Spleen (tissue), 7 donors: Measurements from ENCODE around the gene DDTL.

Source experiments
- POLR2A ChIP-seq, 3 donors: fragments of 450-650 bp; IDR thresholded peaks; one replicate each; pipeline ENCODE4 v1.5.1; 2017; ENCODE audit warnings: antibody characterized with exemption in 3 of 3, mild to moderate bottlenecking in 1 of 3
- TF ChIP-seq, protein P1 (sequence below), 11 experiments: fragments of 200-600 bp in 7 of 11; fragments of 450-650 bp in 4 of 11; sonication (generic) in 4 of 11; IDR thresholded peaks in 8 of 11; conservative IDR thresholded peaks in 3 of 11; 1 replicate in 7 of 11; 2 replicates in 4 of 11; pipeline versions ENCODE4 v1.4.0 to v1.8.0; 2016 to 2021; ENCODE audit warnings: antibody characterized with exemption in 11 of 11, inconsistent platforms in 4 of 11, mild to moderate bottlenecking in 1 of 11
- donor health status: DM: no; HTN: no; CAD: no; lungs with moderate emphysema.
- donor health status: DM: no; HTN: no; CAD: no.
- donor health status: DM: no; HTN: no; CAD: no.

- TF ChIP-seq, protein P1, sequence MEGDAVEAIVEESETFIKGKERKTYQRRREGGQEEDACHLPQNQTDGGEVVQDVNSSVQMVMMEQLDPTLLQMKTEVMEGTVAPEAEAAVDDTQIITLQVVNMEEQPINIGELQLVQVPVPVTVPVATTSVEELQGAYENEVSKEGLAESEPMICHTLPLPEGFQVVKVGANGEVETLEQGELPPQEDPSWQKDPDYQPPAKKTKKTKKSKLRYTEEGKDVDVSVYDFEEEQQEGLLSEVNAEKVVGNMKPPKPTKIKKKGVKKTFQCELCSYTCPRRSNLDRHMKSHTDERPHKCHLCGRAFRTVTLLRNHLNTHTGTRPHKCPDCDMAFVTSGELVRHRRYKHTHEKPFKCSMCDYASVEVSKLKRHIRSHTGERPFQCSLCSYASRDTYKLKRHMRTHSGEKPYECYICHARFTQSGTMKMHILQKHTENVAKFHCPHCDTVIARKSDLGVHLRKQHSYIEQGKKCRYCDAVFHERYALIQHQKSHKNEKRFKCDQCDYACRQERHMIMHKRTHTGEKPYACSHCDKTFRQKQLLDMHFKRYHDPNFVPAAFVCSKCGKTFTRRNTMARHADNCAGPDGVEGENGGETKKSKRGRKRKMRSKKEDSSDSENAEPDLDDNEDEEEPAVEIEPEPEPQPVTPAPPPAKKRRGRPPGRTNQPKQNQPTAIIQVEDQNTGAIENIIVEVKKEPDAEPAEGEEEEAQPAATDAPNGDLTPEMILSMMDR (IDR thresholded peaks at IDR 0.05 in 8 of 11, conservative IDR thresholded peaks at IDR 0.05 in 3 of 11): no peak
- TF ChIP-seq POLR2A (IDR thresholded peaks at IDR 0.05): no peak
Measured at GRCh38 chr22:23939017-23939357, 27.7 kb upstream of the DDTL start.
